HEK293T (cell line): ENCODE measurements around the gene RO60.

Source experiments
- CTCF ChIA-PET: fragments of 350-600 bp; formaldehyde crosslinking; extraction: SDS; loops from one replicate; lab custom pipeline; 2021; ENCODE audit warnings: antibody characterized with exemption, inconsistent platforms; lab: Yijun Ruan, JAX
- POLR2A ChIA-PET: fragments of 350-600 bp; formaldehyde crosslinking; extraction: SDS; loops from one replicate; lab custom pipeline; 2020; ENCODE audit warnings: antibody characterized with exemption, inconsistent platforms; lab: Yijun Ruan, JAX
- DNase-seq: peaks from one replicate; pipeline ENCODE4 v3.0.0; 2012; ENCODE audit warnings: mixed read lengths; ENCODE audit errors: extremely low spot score
- ARNT ChIP-seq: fragments of 450-650 bp; IDR thresholded peaks from 2 replicates; pipeline ENCODE4 v1.6.1; 2017; ENCODE audit warnings: mild to moderate bottlenecking
- BHLHE40 ChIP-seq: fragments of 450-650 bp; IDR thresholded peaks from 2 replicates; pipeline ENCODE4 v1.6.1; 2016; ENCODE audit warnings: mild to moderate bottlenecking, moderate library complexity, borderline replicate concordance
- CTBP1 ChIP-seq: fragments of 450-650 bp; IDR thresholded peaks from 2 replicates; pipeline ENCODE4 v1.6.1; 2016; ENCODE audit warnings: borderline replicate concordance
- ELF4 ChIP-seq: fragments of 450-650 bp; IDR thresholded peaks from 2 replicates; pipeline ENCODE4 v1.6.1; 2017; ENCODE audit warnings: antibody characterized with exemption
- FOXA1 ChIP-seq: fragments of 450-650 bp; IDR thresholded peaks from 2 replicates; pipeline ENCODE4 v1.6.1; 2016; ENCODE audit warnings: mild to moderate bottlenecking
- FOXK2 ChIP-seq: fragments of 450-650 bp; IDR thresholded peaks from 2 replicates; pipeline ENCODE4 v1.6.1; 2016; ENCODE audit warnings: mild to moderate bottlenecking
- FOXM1 ChIP-seq: fragments of 450-650 bp; IDR thresholded peaks from 2 replicates; pipeline ENCODE4 v1.6.1; 2017; ENCODE audit warnings: mild to moderate bottlenecking, borderline replicate concordance
- HDGF ChIP-seq: fragments of 450-650 bp; IDR thresholded peaks from 2 replicates; pipeline ENCODE4 v1.6.1; 2017; ENCODE audit warnings: antibody characterized with exemption, borderline replicate concordance
- L3MBTL2 ChIP-seq: fragments of 450-650 bp; conservative IDR thresholded peaks from 2 replicates; pipeline ENCODE4 v1.6.1; 2016; ENCODE audit warnings: mild to moderate bottlenecking
- LEF1 ChIP-seq: fragments of 450-650 bp; IDR thresholded peaks from 2 replicates; pipeline ENCODE4 v1.6.1; 2017; ENCODE audit warnings: mild to moderate bottlenecking, borderline replicate concordance
- NFRKB ChIP-seq: fragments of 450-650 bp; IDR thresholded peaks from 2 replicates; pipeline ENCODE4 v1.6.1; 2016; ENCODE audit warnings: mild to moderate bottlenecking, moderate library complexity
- PKNOX1 ChIP-seq: fragments of 450-650 bp; IDR thresholded peaks from 2 replicates; pipeline ENCODE4 v1.6.1; 2016
- SP1 ChIP-seq: fragments of 450-650 bp; IDR thresholded peaks from 2 replicates; pipeline ENCODE4 v1.6.1; 2017
- SUZ12 ChIP-seq: fragments of 450-650 bp; IDR thresholded peaks from 2 replicates; pipeline ENCODE4 v1.6.1; 2016; ENCODE audit warnings: mild to moderate bottlenecking
- TARDBP ChIP-seq: fragments of 450-650 bp; IDR thresholded peaks from 2 replicates; pipeline ENCODE4 v1.6.1; 2016
- ZNF384 ChIP-seq: fragments of 450-650 bp; IDR thresholded peaks from 2 replicates; pipeline ENCODE4 v1.6.1; 2016

RO60 gene

GRCh38 chr1:193068013-193068412 is 8.6 kb downstream of the RO60 start:
- DNase-seq: no peak
- POLR2A ChIA-PET: no interaction called here
- CTCF ChIA-PET: interaction anchor here (0.7 kb wide), 1 partner anchor 13 kb away, joined by 3 read pairs; no protein-coding TSS in a partner anchor
- TF ChIP-seq HDGF (no peak), SUZ12 (no peak)

GRCh38 chr1:193069748-193070385 is 10.5 kb downstream of the RO60 start:
- TF ChIP-seq PKNOX1 (no peak), ZNF384 (peak; percentile 99)
- ChIA-PET POLR2A (interaction anchor here (1.1 to 2.9 kb wide), 3 partner anchors 11 to 42 kb away, joined by 5 to 19 read pairs (median 6); partner anchors contain the start of genes RO60 and UCHL5), CTCF (interaction anchor here (0.6 to 1.6 kb wide), 4 partner anchors 11 to 350 kb away, joined by 3 to 11 read pairs (median 6); partner anchors contain the start of gene UCHL5)
- peak; percentile 68 for DNase-seq

- TF ChIP-seq SUZ12 (no peak), ELF4 (no peak), FOXK2 (no peak), ZNF384 (no peak; the same call in 1 of the 2 replicates), NFRKB (no peak), HDGF (no peak)
- CTCF ChIA-PET: interaction anchor here (1.4 to 1.6 kb wide), 2 partner anchors 12 to 34 kb away, joined by 8 to 11 read pairs; partner anchors contain the start of gene UCHL5
- DNase-seq: no peak
- POLR2A ChIA-PET: interaction anchor here (1.1 to 2.9 kb wide), 4 partner anchors 12 to 41 kb away, joined by 4 to 19 read pairs (median 6); partner anchors contain the start of genes GLRX2, RO60 and UCHL5
Measured at GRCh38 chr1:193070386-193070753, 11.0 kb downstream of the RO60 start.

GRCh38 chr1:193070942-193071341 is 11.5 kb downstream of the RO60 start:
- peak; percentile 18 for DNase-seq
- ChIA-PET CTCF (interaction anchor here (1.6 kb wide), 1 partner anchor 12 kb away, joined by 11 read pairs; the partner anchor contains the start of gene UCHL5), POLR2A (interaction anchor here (1.5 to 2.9 kb wide), 3 partner anchors 12 to 41 kb away, joined by 4 to 19 read pairs (median 5); partner anchors contain the start of genes GLRX2, RO60 and UCHL5)
- TF ChIP-seq BHLHE40 (no peak), CTBP1 (no peak), FOXK2 (no peak), LEF1 (no peak), SP1 (no peak), ZNF384 (no peak), NFRKB (no peak)

- CTCF ChIA-PET: no interaction called here
- POLR2A ChIA-PET: no interaction called here
- no peak for DNase-seq
- no peak for TF ChIP-seq CTBP1
- TF ChIP-seq LEF1: no peak
- no peak for TF ChIP-seq NFRKB
- no peak for TF ChIP-seq SUZ12
- no peak for TF ChIP-seq FOXA1
- no peak for TF ChIP-seq FOXK2
- TF ChIP-seq ZNF384: no peak
- no peak for TF ChIP-seq PKNOX1
- TF ChIP-seq L3MBTL2: no peak
- TF ChIP-seq TARDBP: no peak
- TF ChIP-seq ELF4: no peak
- TF ChIP-seq BHLHE40: no peak
- no peak for TF ChIP-seq ARNT
- no peak for TF ChIP-seq HDGF
Measured at GRCh38 chr1:193077991-193078390, 18.6 kb downstream of the RO60 start.

GRCh38 chr1:193079187-193079586 is 19.8 kb downstream of the RO60 start:
- TF ChIP-seq TARDBP: no peak
- no peak for TF ChIP-seq SP1
- no peak for TF ChIP-seq L3MBTL2
- TF ChIP-seq FOXA1: no peak
- TF ChIP-seq PKNOX1: no peak
- TF ChIP-seq BHLHE40: no peak
- TF ChIP-seq SUZ12: no peak
- no peak for TF ChIP-seq LEF1
- no peak for TF ChIP-seq FOXM1
- ChIA-PET POLR2A (no interaction called here), CTCF (no interaction called here)

GRCh38 chr1:193083365-193084088 is 24.1 kb downstream of the RO60 start:
- DNase-seq: no peak
- no peak for TF ChIP-seq SUZ12
- no peak for TF ChIP-seq L3MBTL2
- no peak for TF ChIP-seq NFRKB
- no peak for TF ChIP-seq ELF4
- no peak for TF ChIP-seq SP1
- no peak for TF ChIP-seq FOXA1
- no peak for TF ChIP-seq LEF1
- no peak for TF ChIP-seq HDGF
- TF ChIP-seq ARNT: no peak
- TF ChIP-seq TARDBP: no peak
- no peak for TF ChIP-seq FOXM1
- no peak for TF ChIP-seq ZNF384
- POLR2A ChIA-PET: no interaction called here
- CTCF ChIA-PET: no interaction called here

More at GRCh38 chr1:193079187-193079586, 19.8 kb downstream of the RO60 start:
- DNase-seq: no peak
